ENCODE results near the gene GRK5. TPM values are rescaled to one million over a fixed set of nuclear protein-coding genes. Genes with fewer than 3 reads are reported as not detected.

Gene GRK5
- total RNA-seq, 1 experiment from 2014 or later: 58.2 TPM

DNA sequence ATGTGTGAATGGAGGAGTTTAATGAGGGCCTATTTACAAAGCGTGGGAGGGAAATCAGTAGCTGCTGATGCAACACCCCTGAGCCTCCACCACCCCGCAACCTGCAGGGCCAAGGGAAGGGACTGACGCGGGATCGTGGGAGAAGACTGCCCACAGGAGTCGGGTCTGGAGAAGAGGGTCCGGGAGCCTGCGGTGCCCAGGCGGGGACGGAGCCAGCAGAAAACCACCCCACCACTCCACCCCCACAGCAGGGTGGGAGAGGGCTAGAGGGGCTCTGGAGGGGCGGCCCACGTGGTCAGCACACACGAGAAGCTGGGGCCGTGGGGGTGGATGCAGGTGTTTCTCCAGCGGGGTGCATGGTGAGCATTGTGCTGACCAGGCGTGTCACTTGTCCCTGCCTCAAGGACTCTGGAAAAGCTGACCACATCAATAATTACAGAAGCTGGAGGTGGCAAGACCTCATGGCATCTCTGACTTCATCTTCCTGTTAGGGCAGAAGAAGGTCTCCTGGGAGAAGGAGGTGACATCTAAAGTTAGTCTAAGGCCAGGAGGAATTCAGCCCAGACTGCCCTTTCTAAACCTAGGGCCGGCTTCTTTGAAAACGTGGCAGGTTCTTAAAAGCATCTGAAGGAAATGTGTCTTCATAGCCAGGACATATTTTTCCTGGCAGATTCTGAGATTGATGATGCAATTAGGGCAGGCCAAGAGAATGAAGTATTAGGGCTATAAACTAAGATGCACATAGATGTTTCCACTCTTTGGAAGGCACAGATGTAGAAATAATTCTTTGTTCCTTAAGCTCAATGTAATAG is 184.3 kb downstream of the GRK5 start:
- peaks cover 12% of the 10 kb centered on the region for H3K4me1 ChIP-seq (ENCODE audit: insufficient read depth, low read length, poor library complexity, severe bottlenecking)
- no peak for TF ChIP-seq EZH2 (IDR thresholded peaks at IDR 0.05; ENCODE audit: borderline replicate concordance, low read depth, low read length, poor library complexity, severe bottlenecking)
- TF ChIP-seq, protein P1, sequence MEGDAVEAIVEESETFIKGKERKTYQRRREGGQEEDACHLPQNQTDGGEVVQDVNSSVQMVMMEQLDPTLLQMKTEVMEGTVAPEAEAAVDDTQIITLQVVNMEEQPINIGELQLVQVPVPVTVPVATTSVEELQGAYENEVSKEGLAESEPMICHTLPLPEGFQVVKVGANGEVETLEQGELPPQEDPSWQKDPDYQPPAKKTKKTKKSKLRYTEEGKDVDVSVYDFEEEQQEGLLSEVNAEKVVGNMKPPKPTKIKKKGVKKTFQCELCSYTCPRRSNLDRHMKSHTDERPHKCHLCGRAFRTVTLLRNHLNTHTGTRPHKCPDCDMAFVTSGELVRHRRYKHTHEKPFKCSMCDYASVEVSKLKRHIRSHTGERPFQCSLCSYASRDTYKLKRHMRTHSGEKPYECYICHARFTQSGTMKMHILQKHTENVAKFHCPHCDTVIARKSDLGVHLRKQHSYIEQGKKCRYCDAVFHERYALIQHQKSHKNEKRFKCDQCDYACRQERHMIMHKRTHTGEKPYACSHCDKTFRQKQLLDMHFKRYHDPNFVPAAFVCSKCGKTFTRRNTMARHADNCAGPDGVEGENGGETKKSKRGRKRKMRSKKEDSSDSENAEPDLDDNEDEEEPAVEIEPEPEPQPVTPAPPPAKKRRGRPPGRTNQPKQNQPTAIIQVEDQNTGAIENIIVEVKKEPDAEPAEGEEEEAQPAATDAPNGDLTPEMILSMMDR (conservative IDR thresholded peaks at IDR 0.05; ENCODE audit: low read depth, low read length): no peak
- H3K4me3 ChIP-seq (ENCODE audit: low read depth, low read length, poor library complexity, severe bottlenecking): no peak overlapping the region
- intact Hi-C loops (cut with micrococcal nuclease; ENCODE audit: unreplicated experiment): no loop called here
- no peaks in the 10 kb centered on the region for H3K36me3 ChIP-seq (ENCODE audit: insufficient read depth, low read length, poor library complexity, severe bottlenecking)
- no peak for DNase-seq (ENCODE audit: low spot score)
- no peaks in the 10 kb centered on the region for H3K27me3 ChIP-seq (replicated peaks; ENCODE audit: insufficient read depth, low read depth, low read length, poor library complexity)
- BruUV-seq (replicated peaks): no TSS peak
- peak overlapping the region; percentile 50 for H3K27ac ChIP-seq (ENCODE audit: low read depth, low read length, poor library complexity, severe bottlenecking)
- no peaks in the 10 kb centered on the region for H3K9me3 ChIP-seq (ENCODE audit: low read depth, low read length, poor library complexity, severe bottlenecking)
- ChIA-PET POLR2A (ENCODE audit: low non-redundant PET) (no interaction called here), CTCF (no interaction called here)

- Histone ChIP-seq H3K27ac (ENCODE audit: low read depth, low read length, poor library complexity, severe bottlenecking) (peak overlapping the region; percentile 16), H3K9me3 (ENCODE audit: low read depth, low read length, poor library complexity, severe bottlenecking) (no peaks in the 10 kb centered on the region), H3K4me1 (ENCODE audit: insufficient read depth, low read length, poor library complexity, severe bottlenecking) (peaks cover 12% of the 10 kb centered on the region), H3K4me3 (ENCODE audit: low read depth, low read length, poor library complexity, severe bottlenecking) (no peak overlapping the region), H3K27me3 (replicated peaks; ENCODE audit: insufficient read depth, low read depth, low read length, poor library complexity) (no peaks in the 10 kb centered on the region), H3K36me3 (ENCODE audit: insufficient read depth, low read length, poor library complexity, severe bottlenecking) (no peaks in the 10 kb centered on the region)
- intact Hi-C loops (cut with micrococcal nuclease; ENCODE audit: unreplicated experiment): no loop called here
- DNase-seq (ENCODE audit: low spot score): no peak
- no TSS peak for BruUV-seq (replicated peaks)
- TF ChIP-seq, protein P1 (conservative IDR thresholded peaks at IDR 0.05; ENCODE audit: low read depth, low read length): no peak
- TF ChIP-seq EZH2 (IDR thresholded peaks at IDR 0.05; ENCODE audit: borderline replicate concordance, low read depth, low read length, poor library complexity, severe bottlenecking): no peak
- CTCF ChIA-PET: no interaction called here
- POLR2A ChIA-PET (ENCODE audit: low non-redundant PET): no interaction called here
Observed at GRCh38 chr10:119393019-119393418, 185.6 kb downstream of the GRK5 start.

GRCh38 chr10:119393421-119393820 is 186.1 kb downstream of the GRK5 start:
- peaks cover 12% of the 10 kb centered on the region for H3K4me1 ChIP-seq (ENCODE audit: insufficient read depth, low read length, poor library complexity, severe bottlenecking)
- peak overlapping the region; percentile 16 for H3K27ac ChIP-seq (ENCODE audit: low read depth, low read length, poor library complexity, severe bottlenecking)
- ChIA-PET POLR2A (ENCODE audit: low non-redundant PET) (no interaction called here), CTCF (no interaction called here)
- BruUV-seq (replicated peaks): no TSS peak
- no peak overlapping the region for H3K4me3 ChIP-seq (ENCODE audit: low read depth, low read length, poor library complexity, severe bottlenecking)
- H3K36me3 ChIP-seq (ENCODE audit: insufficient read depth, low read length, poor library complexity, severe bottlenecking): no peaks in the 10 kb centered on the region
- H3K9me3 ChIP-seq (ENCODE audit: low read depth, low read length, poor library complexity, severe bottlenecking): no peaks in the 10 kb centered on the region
- intact Hi-C loops (cut with micrococcal nuclease; ENCODE audit: unreplicated experiment): no loop called here
- no peak for TF ChIP-seq EZH2 (IDR thresholded peaks at IDR 0.05; ENCODE audit: borderline replicate concordance, low read depth, low read length, poor library complexity, severe bottlenecking)
- TF ChIP-seq, protein P1 (conservative IDR thresholded peaks at IDR 0.05; ENCODE audit: low read depth, low read length): no peak
- no peak for DNase-seq (ENCODE audit: low spot score)
- no peaks in the 10 kb centered on the region for H3K27me3 ChIP-seq (replicated peaks; ENCODE audit: insufficient read depth, low read depth, low read length, poor library complexity)
